ENCODE results near the gene ALPK1. TPM values are rescaled to one million over a fixed set of nuclear protein-coding genes. Genes with fewer than 3 reads are reported as not detected.

The ALPK1 gene
- total RNA-seq, 2 donors from 2014 or later = 4.2 to 8.1 TPM

DNA sequence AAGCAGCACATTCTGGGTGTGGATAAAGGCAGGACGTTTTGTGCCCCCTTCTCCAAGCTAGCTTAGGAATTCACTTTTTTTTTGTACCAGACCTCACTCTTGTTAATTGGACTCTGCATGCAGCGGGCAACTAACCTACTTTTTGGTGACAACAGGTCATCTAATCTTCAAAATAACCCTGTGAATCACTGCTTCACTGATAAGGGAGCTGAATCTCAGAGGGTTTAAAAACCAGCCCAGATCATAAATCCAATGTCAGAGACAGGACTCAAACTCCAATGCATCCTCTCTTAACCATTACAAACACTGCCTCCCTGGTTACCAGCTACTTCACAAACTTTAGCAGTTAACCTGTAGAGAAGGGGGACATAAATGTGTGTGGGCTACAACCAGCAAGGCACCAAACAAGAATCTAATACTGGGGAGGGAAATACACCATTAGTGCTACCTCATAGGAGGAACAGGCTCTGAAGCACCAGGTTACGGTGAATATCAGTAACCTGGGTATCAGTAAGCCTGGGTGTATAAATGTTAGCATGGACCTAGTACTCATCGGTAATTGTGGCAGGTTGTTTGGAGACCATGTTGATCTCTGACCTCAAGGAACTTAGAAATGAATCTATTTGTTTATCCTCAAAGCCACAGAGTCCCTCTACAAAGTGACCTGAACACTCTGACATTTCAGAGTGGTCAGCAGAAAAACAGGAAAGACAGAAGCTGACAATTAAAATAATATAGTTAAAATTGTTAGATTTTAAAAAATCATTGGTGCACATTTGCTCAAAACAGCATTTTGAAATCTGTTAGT, 14.1 kb upstream of the ALPK1 start:
- no peaks in the 10 kb centered on the region for H3K36me3 ChIP-seq
- H3K4me3 ChIP-seq = no peak overlapping the region
- no peaks in the 10 kb centered on the region for H3K27me3 ChIP-seq
- H3K4me1 ChIP-seq = peaks cover 0 to 27% of the 10 kb centered on the region in 2 donors
- H3K9me3 ChIP-seq = no peaks in the 10 kb centered on the region
- peak overlapping the region in 1 of 2 donors; percentile 88 for H3K27ac ChIP-seq
- TF ChIP-seq CTCF (IDR thresholded peaks at IDR 0.05) = no peak
- no peak for DNase-seq (ENCODE audit: low spot score)

DNA sequence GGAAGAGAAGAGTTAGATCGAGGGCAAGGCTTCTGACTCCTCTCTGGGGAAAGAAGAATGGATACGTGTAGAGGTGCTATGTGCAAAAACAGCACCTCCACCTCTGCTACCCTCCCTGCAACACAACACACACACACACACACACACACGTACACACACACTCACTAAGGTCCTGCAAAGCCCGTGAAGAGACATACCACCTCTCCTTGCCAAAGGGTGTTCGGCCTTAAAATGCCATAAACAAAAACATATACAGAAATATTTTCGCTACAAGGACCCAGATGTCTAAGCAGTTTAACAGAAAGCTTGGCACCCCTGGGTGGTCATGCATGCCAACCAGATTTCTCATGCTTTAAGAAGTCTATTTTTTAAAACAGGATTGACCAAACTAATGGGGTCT, 13.0 kb upstream of the ALPK1 start:
- no peak for DNase-seq (ENCODE audit: low spot score)
- H3K36me3 ChIP-seq = no peaks in the 10 kb centered on the region
- peaks cover 0 to 27% of the 10 kb centered on the region in 2 donors for H3K4me1 ChIP-seq
- H3K27me3 ChIP-seq = no peaks in the 10 kb centered on the region
- peak overlapping the region; percentile 86 to 88 for H3K27ac ChIP-seq
- peak overlapping the region; percentile 82 to 84 for H3K4me3 ChIP-seq
- no peak for TF ChIP-seq CTCF (IDR thresholded peaks at IDR 0.05)
- no peaks in the 10 kb centered on the region for H3K9me3 ChIP-seq

- TF ChIP-seq CTCF (IDR thresholded peaks at IDR 0.05) = no peak
- Histone ChIP-seq H3K36me3 (no peaks in the 10 kb centered on the region), H3K27ac (peak overlapping the region; percentile 86 to 88), H3K4me3 (peak overlapping the region; percentile 82 to 84), H3K27me3 (no peaks in the 10 kb centered on the region), H3K9me3 (no peaks in the 10 kb centered on the region), H3K4me1 (peaks cover 0 to 27% of the 10 kb centered on the region in 2 donors)
- no peak for DNase-seq (ENCODE audit: low spot score)
Measured at GRCh38 chr4:112284662-112285411, 12.3 kb upstream of the ALPK1 start.

GRCh38 chr4:112287258-112287989, 9.7 kb upstream of the ALPK1 start:
- H3K36me3 ChIP-seq = no peaks in the 10 kb centered on the region
- no peak for TF ChIP-seq CTCF (IDR thresholded peaks at IDR 0.05)
- no peak overlapping the region for H3K4me3 ChIP-seq
- no peak overlapping the region for H3K27ac ChIP-seq
- H3K9me3 ChIP-seq = no peaks in the 10 kb centered on the region
- DNase-seq (ENCODE audit: low spot score) = no peak
- H3K4me1 ChIP-seq = peaks cover 0 to 26% of the 10 kb centered on the region in 2 donors
- no peaks in the 10 kb centered on the region for H3K27me3 ChIP-seq

DNA sequence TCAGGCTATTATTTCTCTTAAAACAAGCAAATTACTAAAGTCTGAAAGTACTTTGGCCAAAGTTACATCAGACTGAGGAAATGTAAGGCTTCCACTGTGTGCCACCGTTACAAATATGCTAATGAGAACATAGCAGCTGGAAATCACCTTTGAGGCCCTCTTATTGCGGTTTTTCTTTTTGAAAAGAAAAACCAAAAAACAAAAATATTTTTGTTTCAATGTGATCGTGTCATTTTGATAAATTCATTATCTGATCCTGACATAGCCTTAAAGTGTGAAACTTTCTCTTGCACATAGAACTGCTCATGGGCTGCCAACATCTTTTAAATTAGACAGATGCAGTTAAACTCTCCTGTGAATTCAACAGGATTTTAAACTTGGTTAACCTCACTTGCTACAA, 8.7 kb upstream of the ALPK1 start:
- Histone ChIP-seq H3K4me1 (peaks cover 0 to 16% of the 10 kb centered on the region in 2 donors), H3K27ac (no peak overlapping the region), H3K9me3 (no peaks in the 10 kb centered on the region), H3K4me3 (no peak overlapping the region), H3K36me3 (no peaks in the 10 kb centered on the region), H3K27me3 (no peaks in the 10 kb centered on the region)
- no peak for DNase-seq (ENCODE audit: low spot score)
- no peak for TF ChIP-seq CTCF (IDR thresholded peaks at IDR 0.05)

Data from right atrium auricular region (tissue), 2 donors.